ENCODE data around the gene DYRK1A.

DYRK1A gene

GRCh38 chr21:37566790-37567615 lies 200.4 kb downstream of the DYRK1A start:
- DNase-seq (ENCODE audit: low read depth), result no peak

GRCh38 chr21:37568415-37568814 lies 201.8 kb downstream of the DYRK1A start:
- no peak for DNase-seq (ENCODE audit: low read depth)

- DNase-seq (ENCODE audit: low read depth), result no peak
Measured at GRCh38 chr21:37568916-37569315, 202.3 kb downstream of the DYRK1A start.

- no peak for DNase-seq (ENCODE audit: low read depth)
Measured at GRCh38 chr21:37571442-37571841, 204.9 kb downstream of the DYRK1A start.

GRCh38 chr21:37574316-37574715 lies 207.7 kb downstream of the DYRK1A start:
- DNase-seq (ENCODE audit: low read depth), result no peak

GRCh38 chr21:37574751-37575150 lies 208.2 kb downstream of the DYRK1A start:
- DNase-seq (ENCODE audit: low read depth), result no peak

- no peak for DNase-seq (ENCODE audit: low read depth)
Measured at GRCh38 chr21:37575580-37575979, 209.0 kb downstream of the DYRK1A start.
